Vagina (tissue), 2 donors: Measurements from ENCODE around the gene GRIN1. TPM values are rescaled to one million over a fixed set of nuclear protein-coding genes. Genes with fewer than 3 reads are reported as not detected.

Experiments
- DNase-seq, 2 donors: peaks; one replicate each; pipeline ENCODE4 v3.0.0-alpha.2; 2017; ENCODE audit errors: extremely low spot score in 2 of 2
- H3K27ac ChIP-seq: fragments of 200-600 bp; sonication (generic); one replicate; pipeline ENCODE4 v1.5.1; 2019
- H3K27me3 ChIP-seq: fragments of 200-600 bp; sonication (generic); one replicate; pipeline ENCODE4 v1.5.1; 2019
- H3K36me3 ChIP-seq, 2 donors: fragments of 200-600 bp; sonication (generic); one replicate each; pipeline ENCODE4 v1.5.1; 2017 to 2019
- H3K4me1 ChIP-seq: fragments of 200-600 bp; sonication (generic); one replicate; pipeline ENCODE4 v1.5.1; 2019
- H3K4me3 ChIP-seq, 2 donors: fragments of 200-600 bp; sonication (generic); 1 replicate in 1 of 2; 2 replicates in 1 of 2; pipeline ENCODE4 v1.5.1; 2016 to 2019
- H3K9me3 ChIP-seq: fragments of 200-600 bp; sonication (generic); one replicate; pipeline ENCODE4 v1.5.1; 2019
- CTCF ChIP-seq, 3 experiments: fragments of 450-650 bp in 2 of 3; fragments of 200-600 bp in 1 of 3; sonication (generic) in 1 of 3; IDR thresholded peaks; one replicate each; pipeline ENCODE4 v1.5.1; 2017 to 2019; ENCODE audit warnings: antibody characterized with exemption in 3 of 3, mild to moderate bottlenecking in 2 of 3, moderate library complexity in 2 of 3
- POLR2A ChIP-seq, 2 donors: fragments of 450-650 bp; IDR thresholded peaks; one replicate each; pipeline ENCODE4 v1.6.1; 2017; ENCODE audit warnings: antibody characterized with exemption in 2 of 2, mild to moderate bottlenecking in 2 of 2, moderate library complexity in 2 of 2
- POLR2AphosphoS5 ChIP-seq, 2 donors: sonication (generic); formaldehyde crosslinking; IDR thresholded peaks; one replicate each; pipeline ENCODE4 v1.9.0; 2017; ENCODE audit warnings: antibody characterized with exemption in 2 of 2, mild to moderate bottlenecking in 2 of 2, low read depth in 1 of 2; ENCODE audit not compliant: insufficient read depth in 1 of 2
- intact Hi-C: fragments of 100-400 bp; cut with DNase I; formaldehyde crosslinking; loops from one replicate; pipeline ENCODE4 v1.15.1; 2023
- total RNA-seq: library from RNA; depleted of rRNA; stranded (reverse); fragments of >200 nt; gene quantifications from one replicate; pipeline ENCODE4 v1.2.3, GENCODE V29; 2016

The GRIN1 gene
- total RNA-seq, 1 donor from 2014 or later: 0.74 TPM

- peak overlapping the region; percentile 4 to 24 for H3K4me3 ChIP-seq
- H3K9me3 ChIP-seq: no peaks in the 10 kb centered on the region
- H3K27ac ChIP-seq: no peak overlapping the region
- no peak for DNase-seq
- TF ChIP-seq CTCF (IDR thresholded peaks at IDR 0.05): no peak
- TF ChIP-seq POLR2AphosphoS5 (IDR thresholded peaks at IDR 0.05; ENCODE audit: insufficient read depth in 1 of 2, low read depth in 1 of 2): no peak
- no peak for TF ChIP-seq POLR2A (IDR thresholded peaks at IDR 0.05)
- H3K36me3 ChIP-seq: no peaks in the 10 kb centered on the region
- intact Hi-C loops: loop anchor here (10.0 kb wide), 1 partner anchor 252 kb away; no protein-coding TSS in a partner anchor
- peaks cover 33% of the 10 kb centered on the region for H3K4me1 ChIP-seq
- H3K27me3 ChIP-seq: peaks cover 42% of the 10 kb centered on the region
These were observed 23.8 kb downstream of the GRIN1 start for GRCh38 chr9:137162505-137163364.

- Histone ChIP-seq H3K27ac (no peak overlapping the region), H3K4me1 (peaks cover 39% of the 10 kb centered on the region), H3K27me3 (peaks cover 48% of the 10 kb centered on the region), H3K4me3 (peak overlapping the region; percentile 4 to 24), H3K9me3 (no peaks in the 10 kb centered on the region), H3K36me3 (no peaks in the 10 kb centered on the region)
- intact Hi-C loops: loop anchor here (10.0 kb wide), 1 partner anchor 251 kb away; no protein-coding TSS in a partner anchor
- TF ChIP-seq POLR2AphosphoS5 (IDR thresholded peaks at IDR 0.05; ENCODE audit: insufficient read depth in 1 of 2, low read depth in 1 of 2) (no peak), CTCF (IDR thresholded peaks at IDR 0.05) (no peak)
- DNase-seq: no peak
These were observed 24.4 kb downstream of the GRIN1 start for GRCh38 chr9:137163365-137163715.

- no peak for DNase-seq
- no peaks in the 10 kb centered on the region for H3K9me3 ChIP-seq
- intact Hi-C loops: loop anchor here (10.0 kb wide), 1 partner anchor 251 kb away; no protein-coding TSS in a partner anchor
- no peak overlapping the region for H3K4me3 ChIP-seq
- no peak overlapping the region for H3K27ac ChIP-seq
- no peak for TF ChIP-seq POLR2AphosphoS5 (IDR thresholded peaks at IDR 0.05; ENCODE audit: insufficient read depth in 1 of 2, low read depth in 1 of 2)
- TF ChIP-seq POLR2A (IDR thresholded peaks at IDR 0.05): no peak
- no peak for TF ChIP-seq CTCF (IDR thresholded peaks at IDR 0.05)
- H3K4me1 ChIP-seq: peaks cover 43% of the 10 kb centered on the region
- no peaks in the 10 kb centered on the region for H3K36me3 ChIP-seq
- peaks cover 49% of the 10 kb centered on the region for H3K27me3 ChIP-seq
These were observed 24.9 kb downstream of the GRIN1 start for GRCh38 chr9:137163805-137164204.

GRCh38 chr9:137164370-137165249 lies 25.7 kb downstream of the GRIN1 start:
- H3K36me3 ChIP-seq: no peaks in the 10 kb centered on the region
- no peaks in the 10 kb centered on the region for H3K9me3 ChIP-seq
- H3K27ac ChIP-seq: no peak overlapping the region
- intact Hi-C loops: loop anchor here (10.0 kb wide), 1 partner anchor 250 kb away; no protein-coding TSS in a partner anchor
- no peak for DNase-seq
- H3K4me3 ChIP-seq: no peak overlapping the region
- H3K27me3 ChIP-seq: peaks cover 44% of the 10 kb centered on the region
- peaks cover 51% of the 10 kb centered on the region for H3K4me1 ChIP-seq
- TF ChIP-seq CTCF (IDR thresholded peaks at IDR 0.05): no peak
- no peak for TF ChIP-seq POLR2AphosphoS5 (IDR thresholded peaks at IDR 0.05; ENCODE audit: insufficient read depth in 1 of 2, low read depth in 1 of 2)
- TF ChIP-seq POLR2A (IDR thresholded peaks at IDR 0.05): no peak
